ENCODE data around the gene NLRP10.

DNA sequence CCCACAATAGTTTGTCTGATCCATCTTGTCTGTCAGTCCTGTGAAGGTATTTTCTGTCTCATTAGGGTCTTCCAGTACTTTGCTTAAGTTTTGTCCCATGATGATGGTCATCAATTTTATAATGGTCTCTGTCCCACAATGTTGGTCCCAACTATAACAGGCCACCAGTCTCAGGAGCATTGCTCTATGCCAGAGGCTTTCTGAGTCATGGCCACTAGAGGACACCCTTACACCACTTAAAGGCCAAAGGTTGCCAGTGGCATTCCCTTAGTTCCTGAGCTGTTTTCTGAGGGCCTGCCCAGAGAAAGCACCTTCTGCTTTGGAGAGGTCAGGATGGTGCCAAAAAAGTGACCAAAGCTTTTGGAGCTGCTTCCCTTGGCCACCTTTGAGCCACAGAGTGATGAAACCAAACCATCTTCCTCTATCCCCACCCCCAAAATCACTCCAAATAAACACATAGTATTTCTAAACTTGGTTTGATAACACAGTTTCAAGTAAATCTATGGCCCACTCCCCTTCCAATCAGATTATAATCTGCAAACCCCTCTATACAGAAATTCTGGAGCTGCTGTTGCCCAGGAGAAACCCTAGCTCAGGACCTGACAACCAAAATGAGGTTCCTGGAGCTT lies 41.2 kb upstream of the NLRP10 start:
- TF ChIP-seq CTCF (conservative IDR thresholded peaks at IDR 0.05) (peak; percentile 72), EZH2 (IDR thresholded peaks at IDR 0.05; ENCODE audit: low read depth) (no peak)

All from PC-9 (cell line).